GM18517 (cell line): ENCODE measurements around the gene PIP4K2C.
"Not testable (repeated sequence)": the region's sequence is repeated elsewhere in the genome, so short reads cannot be mapped to it uniquely, and the experiment has no call there.

Source experiments
- ATAC-seq: cut with Tn5 transposase; IDR thresholded peaks from one replicate; pipeline ENCODE4 v1.9.1; 2021; ENCODE audit warnings: mild to moderate bottlenecking, moderate library complexity; ENCODE audit not compliant: unreplicated experiment

The PIP4K2C gene

DNA sequence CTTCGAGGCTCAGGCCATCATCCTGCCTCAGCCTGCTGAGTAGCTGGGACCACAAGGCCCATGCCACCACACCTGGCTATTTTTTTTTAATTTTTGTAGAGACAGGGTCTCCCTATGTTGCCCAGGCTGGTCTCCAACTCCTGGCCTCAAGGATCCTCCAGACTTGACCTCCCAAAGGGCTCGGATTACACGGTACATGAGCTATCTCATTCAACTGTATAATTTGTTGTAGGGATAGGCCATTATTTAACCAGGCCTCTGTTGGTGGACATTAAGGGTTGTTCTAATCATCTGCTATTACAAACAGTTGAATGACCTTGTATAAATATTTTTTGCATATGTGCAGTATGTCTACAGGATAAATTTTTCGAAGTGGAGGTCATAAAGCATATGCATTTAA, 32.1 kb upstream of the PIP4K2C start:
- no peak for ATAC-seq

DNA sequence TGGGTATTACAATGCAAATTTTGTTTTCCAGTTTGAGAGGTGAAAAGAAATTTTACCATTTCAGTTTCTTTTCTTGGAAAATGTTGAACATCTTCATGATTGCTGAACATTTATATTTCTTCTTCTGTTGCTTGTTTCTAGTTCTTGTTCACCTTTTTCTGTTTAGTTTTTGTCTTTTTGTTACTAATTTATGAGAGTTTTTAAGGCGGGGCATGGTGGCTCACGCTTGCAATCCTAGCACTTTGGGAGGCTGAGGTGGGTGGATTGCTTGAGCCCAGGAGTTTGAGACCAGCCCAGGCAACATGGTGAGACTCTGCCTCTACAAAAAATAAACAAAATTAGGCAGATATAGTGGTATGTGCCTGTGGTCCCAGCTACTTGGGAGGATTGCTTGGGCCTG, 30.5 kb upstream of the PIP4K2C start:
- ATAC-seq: no peak

DNA sequence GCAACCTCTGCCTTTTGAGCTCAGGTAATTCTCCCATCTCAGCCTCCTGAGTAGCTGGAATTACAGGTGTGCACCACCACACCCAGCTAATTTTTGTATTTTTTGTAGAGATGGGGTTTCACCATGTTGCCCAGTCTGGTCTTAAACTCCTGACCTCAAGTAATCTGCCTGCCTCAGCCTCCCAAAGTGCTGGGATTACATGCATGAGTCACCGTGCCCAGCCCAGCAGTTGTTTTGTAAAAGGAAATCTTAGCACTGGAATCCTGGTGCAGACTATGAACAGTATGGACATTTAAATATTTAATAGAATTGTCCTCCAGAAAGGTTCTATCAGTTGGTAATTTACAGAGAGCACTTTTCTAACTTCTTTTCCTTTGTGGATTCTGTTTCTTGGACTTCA, 29.9 kb upstream of the PIP4K2C start:
- ATAC-seq: not testable (repeated sequence)

DNA sequence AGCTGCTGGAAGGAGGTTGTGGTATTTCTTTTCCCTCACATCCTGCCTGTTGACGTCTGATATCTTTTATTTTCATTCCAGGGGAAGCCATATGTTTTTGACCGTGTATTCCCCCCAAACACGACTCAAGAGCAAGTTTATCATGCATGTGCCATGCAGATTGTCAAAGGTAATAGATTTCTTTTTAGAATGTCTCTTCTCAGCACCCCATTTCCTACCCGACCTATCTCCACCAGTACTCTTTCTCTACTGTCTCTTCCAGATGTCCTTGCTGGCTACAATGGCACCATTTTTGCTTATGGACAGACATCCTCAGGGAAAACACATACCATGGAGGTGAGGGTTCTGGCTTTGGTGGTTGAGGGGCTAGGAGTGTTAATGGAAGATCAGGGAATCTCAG, 27.6 kb upstream of the PIP4K2C start:
- ATAC-seq: no peak

DNA sequence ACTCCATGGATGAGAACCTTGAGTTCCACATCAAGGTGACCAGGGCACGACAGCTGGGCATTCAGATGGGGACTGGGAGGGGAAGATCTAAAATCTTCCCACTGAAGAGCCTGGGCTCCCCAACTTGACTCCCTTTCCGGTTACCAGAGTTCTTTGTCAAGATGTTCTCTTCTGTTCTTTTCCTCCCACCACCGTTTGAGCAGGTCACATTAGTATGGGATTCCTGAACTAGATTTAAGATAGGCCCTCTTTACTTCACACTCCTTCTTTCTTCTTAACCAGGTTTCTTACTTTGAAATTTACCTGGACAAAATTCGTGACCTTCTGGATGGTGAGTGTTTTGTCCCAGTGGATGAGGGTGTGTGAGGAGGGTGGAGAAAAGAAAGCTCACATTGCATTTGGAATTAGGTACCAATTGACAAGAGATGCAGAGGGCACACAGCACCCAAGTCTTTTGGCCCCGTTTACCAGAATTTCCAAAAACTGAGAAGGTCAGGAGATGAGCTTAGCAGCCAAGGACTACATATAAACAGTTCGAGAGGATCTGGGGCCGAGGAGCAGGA, 26.7 kb upstream of the PIP4K2C start:
- no peak for ATAC-seq

DNA sequence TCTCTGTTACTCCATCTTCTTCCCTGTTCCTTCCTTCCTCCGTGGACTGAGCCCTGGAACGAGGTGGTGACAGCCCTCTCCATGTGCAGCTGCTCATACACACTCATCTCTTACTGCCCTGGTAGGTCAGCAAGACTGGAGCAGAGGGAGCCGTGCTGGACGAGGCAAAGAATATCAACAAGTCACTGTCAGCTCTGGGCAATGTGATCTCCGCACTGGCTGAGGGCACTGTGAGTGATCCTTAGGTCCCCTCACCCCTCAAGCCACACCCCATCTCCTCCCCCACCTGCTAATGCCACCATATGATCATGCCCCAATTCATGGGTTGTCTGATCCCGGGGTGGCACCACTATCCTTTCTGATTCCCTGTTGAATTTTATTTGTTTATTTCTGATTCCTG, 22.2 kb upstream of the PIP4K2C start:
- no peak for ATAC-seq

DNA sequence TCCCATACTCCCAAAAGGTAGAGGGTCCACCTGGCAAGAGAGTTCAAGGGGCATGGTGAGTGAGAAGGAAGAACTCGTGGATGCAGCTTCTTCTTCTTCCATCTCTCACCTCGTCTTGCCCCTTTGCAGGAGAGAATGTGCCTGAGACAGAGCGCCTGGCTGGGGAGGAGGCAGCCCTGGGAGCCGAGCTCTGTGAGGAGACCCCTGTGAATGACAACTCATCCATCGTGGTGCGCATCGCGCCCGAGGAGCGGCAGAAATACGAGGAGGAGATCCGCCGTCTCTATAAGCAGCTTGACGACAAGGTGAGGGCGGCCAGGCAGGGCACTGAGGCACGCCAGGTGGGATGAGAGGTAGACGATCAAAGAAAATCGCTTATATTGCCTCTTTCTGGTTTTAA, 21.1 kb upstream of the PIP4K2C start:
- ATAC-seq: no peak

DNA sequence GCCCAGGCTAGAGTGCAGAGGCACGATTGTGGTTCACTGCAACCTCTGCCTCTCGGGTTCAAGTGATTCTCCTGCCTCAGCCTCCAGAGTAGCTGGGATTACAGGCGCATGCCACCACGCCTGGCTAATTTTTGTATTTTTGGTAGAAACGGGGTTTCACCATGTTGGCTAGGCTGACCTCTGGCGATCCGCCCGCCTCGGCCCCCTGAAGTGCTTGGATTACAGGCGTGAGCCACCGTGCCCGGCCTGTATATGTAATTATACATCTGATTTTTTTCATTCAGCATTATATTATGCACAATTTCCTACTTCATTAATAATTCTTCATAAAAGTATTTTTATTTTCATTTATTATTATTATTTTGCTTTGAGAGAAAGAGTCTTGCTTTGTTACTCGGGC, 20.6 kb upstream of the PIP4K2C start:
- ATAC-seq: not testable (repeated sequence)

DNA sequence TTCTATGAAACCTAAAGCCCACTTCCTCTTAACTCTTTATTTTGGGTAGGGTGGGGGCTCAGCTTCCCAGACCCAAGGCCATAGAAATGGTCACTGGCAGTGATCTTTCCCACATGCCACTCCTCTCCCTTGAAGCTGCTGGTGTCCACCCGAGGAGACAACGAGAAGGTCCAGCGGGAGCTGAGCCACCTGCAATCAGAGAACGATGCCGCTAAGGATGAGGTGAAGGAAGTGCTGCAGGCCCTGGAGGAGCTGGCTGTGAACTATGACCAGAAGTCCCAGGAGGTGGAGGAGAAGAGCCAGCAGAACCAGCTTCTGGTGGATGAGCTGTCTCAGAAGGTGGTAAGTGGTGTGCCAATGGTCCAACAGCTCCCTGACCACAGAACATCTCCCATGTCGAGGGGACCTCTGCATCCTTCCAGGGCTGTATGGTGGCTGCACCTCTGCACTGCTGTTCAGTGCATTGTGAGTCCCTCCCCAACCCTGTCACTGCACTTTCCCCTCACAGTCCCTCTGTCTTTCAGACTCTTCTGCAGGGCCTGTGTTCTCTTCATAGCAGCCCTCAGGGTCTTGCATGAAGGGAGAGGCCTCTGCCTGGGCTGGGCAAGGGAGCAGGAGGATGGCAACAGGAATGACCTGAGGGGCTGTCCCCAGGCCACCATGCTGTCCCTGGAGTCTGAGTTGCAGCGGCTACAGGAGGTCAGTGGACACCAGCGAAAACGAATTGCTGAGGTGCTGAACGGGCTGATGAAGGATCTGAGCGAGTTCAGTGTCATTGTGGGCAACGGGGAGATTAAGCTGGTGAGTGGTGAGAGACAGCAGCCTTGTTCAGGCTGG, 18.8 kb upstream of the PIP4K2C start:
- no peak for ATAC-seq

DNA sequence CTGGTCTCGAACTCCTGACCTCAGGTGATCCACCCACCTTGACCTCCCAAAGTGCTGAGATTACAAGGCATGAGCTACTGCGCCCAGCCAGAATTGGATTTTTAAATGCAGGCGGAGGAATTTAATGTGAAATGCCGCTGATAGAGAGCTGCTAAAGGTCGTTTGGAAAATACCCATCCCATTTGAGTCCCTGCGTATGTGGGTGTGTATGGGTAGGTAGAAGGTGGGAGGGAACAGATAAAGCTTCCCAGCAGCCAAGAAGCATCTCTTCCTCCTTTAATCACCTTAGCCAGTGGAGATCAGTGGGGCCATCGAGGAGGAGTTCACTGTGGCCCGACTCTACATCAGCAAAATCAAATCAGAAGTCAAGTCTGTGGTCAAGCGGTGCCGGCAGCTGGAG, 16.2 kb upstream of the PIP4K2C start:
- ATAC-seq: no peak

DNA sequence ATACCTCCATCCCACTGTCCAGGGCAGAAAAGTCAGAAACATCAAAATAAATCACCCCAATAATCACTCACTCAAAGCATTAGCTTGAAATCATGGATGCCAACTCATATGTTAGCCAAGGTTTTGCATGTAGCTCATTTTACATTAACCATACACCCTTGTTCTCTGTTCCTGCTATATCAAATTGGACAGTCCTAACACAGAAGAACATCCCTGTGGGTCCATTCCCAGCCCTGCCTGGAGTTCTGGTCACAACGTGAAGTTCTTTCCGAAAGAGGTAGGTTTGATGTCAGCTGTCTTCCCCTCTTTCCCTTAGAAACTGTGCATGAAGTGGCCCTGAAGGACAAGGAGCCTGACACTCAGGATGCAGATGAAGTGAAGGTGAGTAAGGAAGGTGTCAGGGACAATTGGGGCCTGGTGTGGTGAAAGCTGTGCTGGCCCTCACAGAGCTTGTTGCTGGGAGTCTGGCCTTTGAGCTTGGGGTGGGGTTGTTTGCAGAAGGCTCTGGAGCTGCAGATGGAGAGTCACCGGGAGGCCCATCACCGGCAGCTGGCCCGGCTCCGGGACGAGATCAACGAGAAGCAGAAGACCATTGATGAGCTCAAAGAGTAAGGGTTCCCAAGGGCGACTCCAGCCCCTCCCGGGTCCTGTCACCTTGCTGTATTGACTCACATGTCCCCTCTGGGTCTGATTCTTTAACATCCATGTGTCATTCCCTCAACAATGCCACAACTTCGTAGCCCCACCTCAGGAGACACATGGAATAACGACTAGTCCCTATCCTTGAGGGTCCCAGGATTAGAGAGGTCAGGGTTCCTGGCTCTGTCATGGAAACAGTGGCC, 15.0 kb upstream of the PIP4K2C start:
- ATAC-seq: no peak

DNA sequence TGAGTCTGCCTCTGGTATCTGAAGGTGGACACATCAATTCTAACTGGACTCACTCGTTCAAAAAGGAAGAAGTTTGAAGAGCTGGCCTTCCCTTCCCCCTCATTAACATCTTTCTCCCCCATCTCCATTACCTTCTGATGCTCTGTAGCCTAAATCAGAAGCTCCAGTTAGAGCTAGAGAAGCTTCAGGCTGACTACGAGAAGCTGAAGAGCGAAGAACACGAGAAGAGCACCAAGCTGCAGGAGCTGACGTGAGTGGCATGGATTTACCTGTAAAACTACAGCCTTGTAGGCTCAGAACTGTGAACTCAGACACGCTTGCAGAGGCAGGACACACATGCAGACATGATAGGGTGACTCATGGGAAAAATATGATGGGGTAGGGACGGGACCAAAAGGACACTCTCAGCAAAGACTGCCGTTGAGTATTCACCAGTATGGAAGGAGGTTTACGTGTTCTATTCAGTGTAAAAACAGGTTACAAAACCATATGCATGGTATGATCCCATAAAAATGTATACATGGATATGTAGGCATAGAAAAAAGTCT, 14.3 kb upstream of the PIP4K2C start:
- ATAC-seq: no peak

DNA sequence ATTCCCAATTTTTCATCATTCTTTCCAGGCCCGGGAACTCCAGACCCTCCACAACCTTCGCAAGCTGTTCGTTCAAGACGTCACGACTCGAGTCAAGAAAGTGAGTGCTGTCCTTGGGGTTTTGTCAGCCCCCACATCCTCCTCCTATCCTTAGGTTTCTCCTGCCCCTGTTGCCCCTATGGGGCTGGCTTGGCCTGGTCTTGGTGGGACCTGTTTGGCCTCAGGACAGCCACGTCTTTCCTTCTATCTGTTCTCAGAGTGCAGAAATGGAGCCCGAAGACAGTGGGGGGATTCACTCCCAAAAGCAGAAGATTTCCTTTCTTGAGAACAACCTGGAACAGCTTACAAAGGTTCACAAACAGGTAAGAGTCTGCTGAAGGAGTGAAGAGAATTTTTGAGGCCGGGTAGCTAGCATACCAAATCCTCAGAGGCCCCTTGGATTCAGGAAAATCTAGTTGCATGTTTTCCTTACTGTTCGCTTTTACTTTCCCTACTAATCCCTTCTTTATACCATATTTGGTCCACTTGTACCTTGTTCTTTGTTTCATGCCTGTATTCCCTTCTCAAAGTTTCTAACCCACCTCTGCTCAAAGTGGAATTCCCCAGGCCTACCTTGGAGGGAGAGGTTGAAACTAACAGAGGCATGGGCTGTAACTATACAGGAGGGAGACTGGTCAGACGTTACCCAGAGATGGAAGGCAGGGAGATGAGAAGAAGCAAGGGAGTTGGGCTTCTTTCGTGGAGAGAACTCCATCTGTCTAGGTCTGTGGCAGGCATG, 12.8 kb upstream of the PIP4K2C start:
- no peak for ATAC-seq

DNA sequence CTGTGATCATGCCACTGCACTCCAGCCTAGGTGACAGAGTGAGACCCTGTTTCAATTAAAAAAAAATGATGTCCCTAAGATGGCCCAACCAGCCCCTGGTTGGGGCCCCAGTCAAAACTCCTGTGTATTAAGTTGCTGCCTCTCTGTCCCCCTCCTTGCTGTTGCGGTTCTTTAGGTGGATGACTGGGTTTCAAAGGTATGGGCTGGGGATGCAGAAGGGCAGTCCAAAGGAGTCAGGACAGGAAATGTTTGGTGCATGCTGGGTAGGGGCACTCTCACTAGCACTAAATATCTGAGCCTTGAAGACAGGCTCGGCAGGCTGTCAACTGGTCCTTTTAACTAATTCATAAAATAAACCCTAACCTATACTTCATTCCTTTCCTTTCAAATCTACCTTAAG, 12.0 kb upstream of the PIP4K2C start:
- no peak for ATAC-seq

DNA sequence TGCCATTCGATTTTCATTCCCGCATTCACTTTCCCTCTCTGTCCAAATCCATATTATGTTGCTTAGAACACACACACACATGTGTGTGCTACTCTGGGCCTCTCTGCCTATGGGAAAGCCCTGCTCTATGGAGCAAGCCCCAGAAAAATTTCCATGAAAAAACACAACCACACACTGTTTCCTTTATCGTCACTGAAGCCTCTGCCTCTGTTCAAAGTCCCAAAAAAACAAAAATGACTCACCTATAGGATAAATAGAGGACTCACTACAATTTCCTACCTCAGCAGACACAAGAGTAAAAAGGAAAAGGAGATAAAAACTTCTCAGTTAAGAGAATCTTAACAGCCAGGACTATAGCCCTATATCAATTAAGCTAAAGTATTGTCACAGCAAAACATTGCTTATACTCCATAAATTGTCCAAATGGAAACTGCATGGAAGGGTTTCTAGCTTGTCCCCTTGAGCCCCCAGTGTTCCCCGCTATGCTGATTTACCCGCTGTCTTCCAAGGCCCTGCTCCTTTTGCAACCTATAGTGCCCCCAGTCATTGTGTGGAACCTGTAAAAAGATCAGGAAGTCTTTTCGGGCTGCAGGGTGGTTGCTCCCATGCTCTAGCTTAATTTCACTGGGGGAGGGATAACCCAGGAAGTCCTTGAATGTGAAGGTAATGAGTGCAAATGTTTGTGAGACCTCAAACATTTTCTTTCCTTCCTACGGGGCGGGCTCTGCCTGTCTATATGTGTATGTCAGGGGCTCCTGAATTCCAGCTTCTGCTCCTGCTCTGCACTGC, 11.1 kb upstream of the PIP4K2C start:
- ATAC-seq: no peak

DNA sequence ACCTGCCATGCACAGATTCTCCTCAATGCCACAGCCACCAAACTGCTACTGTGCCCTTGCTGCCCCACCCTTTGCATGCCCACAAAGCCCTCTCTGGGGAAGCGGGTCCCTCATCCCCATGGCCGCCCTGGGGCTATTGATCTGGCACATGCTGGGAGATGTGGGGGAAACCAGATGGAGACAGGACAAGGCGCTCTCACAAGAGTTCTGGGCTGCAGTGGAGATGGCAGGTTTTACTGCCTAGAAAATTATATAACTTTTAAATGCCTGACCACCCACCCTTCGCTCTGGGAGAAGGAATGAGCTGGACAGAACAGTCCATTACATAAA, 10.6 kb upstream of the PIP4K2C start:
- ATAC-seq: no peak

DNA sequence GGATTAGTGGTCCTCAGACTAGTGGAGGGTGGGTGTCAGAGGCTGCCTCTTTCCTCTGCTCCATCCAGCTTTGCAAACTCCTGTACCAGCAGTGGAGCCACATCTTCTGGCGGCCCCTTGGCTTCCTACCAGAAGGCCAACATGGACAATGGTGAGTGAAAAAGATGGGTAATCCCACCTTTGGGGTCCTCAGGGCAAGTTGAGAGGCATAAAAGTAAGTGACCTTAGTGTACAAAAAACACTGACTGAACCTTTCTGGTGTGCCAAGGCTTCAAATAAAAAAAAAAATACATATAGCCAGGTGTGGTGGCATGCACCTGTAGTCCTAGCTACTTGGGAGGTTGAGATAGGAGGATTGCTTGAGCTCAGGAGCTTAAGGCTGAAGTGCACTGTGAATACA, 9.2 kb upstream of the PIP4K2C start:
- ATAC-seq: no peak

DNA sequence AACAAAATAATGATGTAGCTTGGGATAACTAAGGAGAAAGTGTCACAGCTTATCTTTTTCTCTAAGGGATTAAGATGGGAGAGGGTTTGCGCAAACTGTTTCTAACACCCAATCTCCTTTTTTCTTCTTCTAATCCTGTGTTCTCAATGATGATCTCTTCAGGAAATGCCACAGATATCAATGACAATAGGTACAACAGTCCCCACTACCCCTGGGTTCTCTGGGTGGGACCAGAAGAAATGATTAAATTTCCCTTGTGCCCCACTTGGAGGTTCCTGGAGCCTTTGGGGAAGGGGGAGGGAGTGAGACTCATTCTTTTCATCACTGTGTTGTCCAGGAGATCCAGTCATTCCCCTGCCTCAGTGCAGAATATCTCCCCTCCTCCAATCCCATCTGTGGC, 8.6 kb upstream of the PIP4K2C start:
- no peak for ATAC-seq

DNA sequence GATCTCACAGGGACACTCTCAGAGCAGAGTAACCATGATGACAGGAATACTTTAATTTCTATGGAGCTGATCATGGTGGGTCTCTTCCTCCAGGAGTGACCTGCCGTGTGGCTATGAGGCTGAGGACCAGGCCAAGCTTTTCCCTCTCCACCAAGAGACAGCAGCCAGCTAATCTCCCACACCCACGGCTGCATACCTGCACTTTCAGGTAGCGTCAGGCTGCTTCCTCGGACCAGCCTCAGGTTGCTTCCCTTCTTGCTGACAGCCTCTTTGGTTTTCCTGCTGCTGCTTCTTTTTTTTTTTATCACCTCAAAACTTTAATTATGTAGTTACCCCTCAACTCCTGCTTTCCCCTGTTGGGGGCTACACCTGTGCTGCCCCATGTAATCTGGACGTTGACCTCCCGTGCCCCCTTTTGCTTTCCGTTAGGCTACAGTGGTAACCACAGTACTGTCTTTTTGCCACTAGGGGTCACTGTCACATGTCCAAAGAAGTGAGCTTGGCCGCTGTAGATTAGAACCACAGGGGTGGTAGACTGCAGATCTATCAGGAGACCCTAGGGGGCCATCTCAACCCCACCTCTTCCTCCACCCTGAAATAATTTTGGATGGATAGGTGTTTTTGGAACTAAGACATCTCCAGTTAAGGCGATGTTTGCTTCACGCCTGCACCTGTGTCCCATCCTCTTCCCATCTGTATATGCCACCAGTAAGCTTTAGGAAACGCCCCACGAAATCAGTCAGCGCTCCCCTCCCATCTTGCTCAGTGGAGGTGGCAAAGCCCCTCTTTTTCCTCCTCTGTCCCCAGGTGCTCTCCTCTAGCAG, 7.8 kb upstream of the PIP4K2C start:
- peak; percentile 91 for ATAC-seq
